OCI-M2 (cell line): ENCODE data around the gene FLRT1.

Experiments used
- DNase-seq: peaks from one replicate; lab custom pipeline; 2025; ENCODE audit not compliant: unreplicated experiment; lab: John Stamatoyannopoulos, UW

The FLRT1 gene

DNA sequence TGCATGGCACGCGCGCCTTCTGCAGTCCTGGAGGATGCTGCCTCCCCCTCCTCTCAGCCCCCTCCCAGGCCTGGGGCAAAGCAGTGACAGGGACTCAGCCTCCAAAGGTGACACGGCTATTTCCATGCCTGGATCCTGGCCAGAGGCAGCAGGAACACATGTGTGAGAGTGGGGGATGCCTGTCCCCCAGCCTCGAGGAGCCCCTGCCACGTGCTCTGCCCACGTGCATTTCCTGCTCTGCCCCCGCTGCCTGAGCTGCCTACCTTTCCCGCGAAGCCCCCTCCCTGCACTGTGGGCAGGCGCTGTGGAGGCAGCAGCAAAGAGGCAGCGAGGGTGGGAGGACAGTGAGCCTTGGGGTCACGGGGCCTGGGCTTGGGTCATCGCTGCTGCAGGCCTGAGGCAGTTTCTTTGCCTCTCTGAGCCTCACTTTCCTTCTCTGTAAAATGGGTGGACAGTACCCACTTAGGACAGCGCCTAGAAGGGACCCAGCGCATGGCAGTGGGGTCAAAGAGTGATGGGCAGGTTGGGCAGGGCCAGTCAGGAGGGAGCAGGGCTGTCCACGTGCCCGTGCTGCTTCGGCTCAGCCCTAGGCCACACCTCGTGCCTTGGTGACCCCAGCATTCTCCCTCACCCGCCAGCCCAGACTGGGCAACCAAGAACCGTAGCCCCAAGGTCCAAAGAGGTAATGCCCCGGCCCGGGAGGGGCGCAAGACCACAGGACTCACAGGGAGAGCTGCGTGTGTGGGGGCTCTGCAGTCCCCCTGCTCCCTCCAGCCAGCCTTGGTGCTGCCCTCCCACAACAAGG is 48.6 kb downstream of the FLRT1 start:
- no peak for DNase-seq

DNA sequence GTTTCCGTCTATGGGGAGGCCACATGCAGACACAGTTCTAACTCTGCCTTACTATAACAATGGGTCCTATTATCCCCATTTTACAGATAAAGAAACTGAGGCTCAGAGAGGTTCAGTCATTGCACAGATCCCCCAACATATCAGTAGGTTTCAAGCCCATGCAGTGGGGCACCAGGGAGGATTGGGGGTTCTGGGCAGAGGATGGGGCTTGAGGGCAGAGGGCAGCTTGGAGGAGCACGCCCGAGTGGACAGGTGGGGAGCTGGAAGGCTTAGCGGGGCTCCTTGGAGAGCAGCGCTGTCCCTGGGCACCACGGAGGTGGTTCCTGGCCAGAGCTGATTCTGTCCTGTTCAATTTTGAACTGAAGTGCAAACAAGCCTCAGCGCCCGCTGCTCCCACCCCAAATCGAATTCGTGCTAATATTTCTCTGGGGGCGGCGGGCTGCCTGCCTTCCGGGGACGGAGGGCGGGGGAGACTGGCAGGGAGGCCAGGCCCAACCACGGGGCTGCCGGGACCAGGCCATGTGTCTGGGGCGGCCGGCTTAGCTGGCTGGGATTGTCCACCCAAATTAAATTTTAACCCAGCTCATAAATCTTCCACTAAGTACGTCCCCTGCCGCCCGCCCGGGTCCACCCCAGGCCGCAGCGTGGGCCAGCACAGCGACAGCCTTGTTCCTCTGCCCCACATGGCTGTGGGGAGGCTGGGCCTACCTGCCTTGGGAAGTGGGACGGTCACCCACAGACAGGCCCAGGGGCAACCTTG is 49.4 kb downstream of the FLRT1 start:
- no peak for DNase-seq
